Loucy (cell line): ENCODE results near the gene PLS1.

Experiments
- H2AFZ ChIP-seq: fragments of 200-600 bp; sonication (generic); 2 replicates; pipeline ENCODE4 v1.6.0; 2016; ENCODE audit warnings: antibody characterized with exemption, mild to moderate bottlenecking, low read length, moderate library complexity
- H3F3A ChIP-seq: fragments of 200-600 bp; 2 replicates; pipeline ENCODE4 v1.6.0; 2016; ENCODE audit warnings: antibody characterized with exemption, low read depth, mild to moderate bottlenecking
- H3K27me3 ChIP-seq: fragments of 200-600 bp; sonication (generic); 2 replicates; pipeline ENCODE4 v1.6.1; 2014; ENCODE audit warnings: low read length, mild to moderate bottlenecking; ENCODE audit not compliant: insufficient read depth, poor library complexity, severe bottlenecking
- H3K36me3 ChIP-seq: fragments of 200-600 bp; sonication (generic); 2 replicates; pipeline ENCODE4 v1.6.1; 2016; ENCODE audit warnings: low read length; ENCODE audit not compliant: insufficient read depth
- H3K4me1 ChIP-seq: fragments of 200-600 bp; sonication (generic); 2 replicates; pipeline ENCODE4 v1.5.1; 2014; ENCODE audit warnings: low read length, mild to moderate bottlenecking; ENCODE audit not compliant: insufficient read depth, poor library complexity, severe bottlenecking
- H3K4me2 ChIP-seq: fragments of 200-600 bp; sonication (generic); 2 replicates; pipeline ENCODE4 v1.6.0; 2014; ENCODE audit warnings: antibody characterized with exemption, low read length, low read depth, mild to moderate bottlenecking; ENCODE audit not compliant: poor library complexity, severe bottlenecking
- H3K4me3 ChIP-seq: fragments of 200-600 bp; sonication (generic); 2 replicates; pipeline ENCODE4 v1.5.1; 2014; ENCODE audit warnings: low read length, mild to moderate bottlenecking, mixed read lengths; ENCODE audit not compliant: poor library complexity, severe bottlenecking
- H3K79me2 ChIP-seq: fragments of 200-600 bp; sonication (generic); 2 replicates; pipeline ENCODE4 v1.6.1; 2014; ENCODE audit warnings: low read length; ENCODE audit not compliant: insufficient read depth
- H3K9ac ChIP-seq: fragments of 200-600 bp; sonication (generic); 2 replicates; pipeline ENCODE4 v1.6.0; 2014; ENCODE audit warnings: mild to moderate bottlenecking, low read depth, low read length, moderate library complexity; ENCODE audit not compliant: poor library complexity, severe bottlenecking
- H3K9me2 ChIP-seq: fragments of 200-600 bp; sonication (generic); replicated peaks from 2 replicates; pipeline ENCODE4 v1.6.1; 2016; ENCODE audit warnings: low read depth, low read length, mixed read lengths
- H3K9me3 ChIP-seq: fragments of 200-600 bp; sonication (generic); 2 replicates; pipeline ENCODE4 v1.6.1; 2014; ENCODE audit warnings: mild to moderate bottlenecking, antibody characterized with exemption, low read length, low read depth; ENCODE audit not compliant: insufficient read depth
- H4K20me1 ChIP-seq: fragments of 200-600 bp; sonication (generic); 2 replicates; pipeline ENCODE4 v1.6.0; 2014; ENCODE audit warnings: antibody characterized with exemption, low read length, mild to moderate bottlenecking; ENCODE audit not compliant: insufficient read depth, poor library complexity, severe bottlenecking
- EZH2phosphoT487 ChIP-seq: fragments of 200-600 bp; IDR thresholded peaks from 2 replicates; pipeline ENCODE4 v1.6.1; 2018; ENCODE audit warnings: antibody characterized with exemption, mild to moderate bottlenecking, moderate library complexity, borderline replicate concordance
- TF ChIP-seq, protein P1 (sequence below): fragments of 200-600 bp; sonication (generic); conservative IDR thresholded peaks from 2 replicates; pipeline ENCODE4 v1.5.1; 2014; ENCODE audit warnings: mild to moderate bottlenecking, antibody characterized with exemption, low read length

PLS1 gene

GRCh38 chr3:142664819-142665218, 68.6 kb downstream of the PLS1 start:
- Histone ChIP-seq H3K4me3 (no peak overlapping the region), H3K4me1 (peaks cover 35% of the 10 kb centered on the region), H3F3A (peaks cover 5% of the 10 kb centered on the region; the same call in 1 of the 2 replicates), H3K4me2 (peak overlapping the region; percentile 3), H2AFZ (no peak overlapping the region), H3K9ac (no peak overlapping the region), H3K36me3 (peaks cover 8% of the 10 kb centered on the region), H4K20me1 (no peaks in the 10 kb centered on the region), H3K79me2 (no peaks in the 10 kb centered on the region), H3K9me2 (no peaks in the 10 kb centered on the region), H3K9me3 (no peaks in the 10 kb centered on the region), H3K27me3 (no peaks in the 10 kb centered on the region)
- TF ChIP-seq, protein P1, sequence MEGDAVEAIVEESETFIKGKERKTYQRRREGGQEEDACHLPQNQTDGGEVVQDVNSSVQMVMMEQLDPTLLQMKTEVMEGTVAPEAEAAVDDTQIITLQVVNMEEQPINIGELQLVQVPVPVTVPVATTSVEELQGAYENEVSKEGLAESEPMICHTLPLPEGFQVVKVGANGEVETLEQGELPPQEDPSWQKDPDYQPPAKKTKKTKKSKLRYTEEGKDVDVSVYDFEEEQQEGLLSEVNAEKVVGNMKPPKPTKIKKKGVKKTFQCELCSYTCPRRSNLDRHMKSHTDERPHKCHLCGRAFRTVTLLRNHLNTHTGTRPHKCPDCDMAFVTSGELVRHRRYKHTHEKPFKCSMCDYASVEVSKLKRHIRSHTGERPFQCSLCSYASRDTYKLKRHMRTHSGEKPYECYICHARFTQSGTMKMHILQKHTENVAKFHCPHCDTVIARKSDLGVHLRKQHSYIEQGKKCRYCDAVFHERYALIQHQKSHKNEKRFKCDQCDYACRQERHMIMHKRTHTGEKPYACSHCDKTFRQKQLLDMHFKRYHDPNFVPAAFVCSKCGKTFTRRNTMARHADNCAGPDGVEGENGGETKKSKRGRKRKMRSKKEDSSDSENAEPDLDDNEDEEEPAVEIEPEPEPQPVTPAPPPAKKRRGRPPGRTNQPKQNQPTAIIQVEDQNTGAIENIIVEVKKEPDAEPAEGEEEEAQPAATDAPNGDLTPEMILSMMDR, result no peak
- no peak for TF ChIP-seq EZH2phosphoT487

- H3K9ac ChIP-seq, result no peak overlapping the region
- no peaks in the 10 kb centered on the region for H3K79me2 ChIP-seq
- TF ChIP-seq EZH2phosphoT487, result no peak
- TF ChIP-seq, protein P1, result no peak
- H3K9me3 ChIP-seq, result no peaks in the 10 kb centered on the region
- H3K36me3 ChIP-seq, result peaks cover 29% of the 10 kb centered on the region
- H4K20me1 ChIP-seq, result no peaks in the 10 kb centered on the region
- H3K4me3 ChIP-seq, result no peak overlapping the region
- no peaks in the 10 kb centered on the region for H3F3A ChIP-seq
- no peak overlapping the region for H2AFZ ChIP-seq
- H3K4me2 ChIP-seq, result no peak overlapping the region
- peaks cover 3% of the 10 kb centered on the region for H3K4me1 ChIP-seq
- H3K27me3 ChIP-seq, result no peaks in the 10 kb centered on the region
- H3K9me2 ChIP-seq, result no peaks in the 10 kb centered on the region
Observed at GRCh38 chr3:142670120-142670519, 73.9 kb downstream of the PLS1 start.

DNA sequence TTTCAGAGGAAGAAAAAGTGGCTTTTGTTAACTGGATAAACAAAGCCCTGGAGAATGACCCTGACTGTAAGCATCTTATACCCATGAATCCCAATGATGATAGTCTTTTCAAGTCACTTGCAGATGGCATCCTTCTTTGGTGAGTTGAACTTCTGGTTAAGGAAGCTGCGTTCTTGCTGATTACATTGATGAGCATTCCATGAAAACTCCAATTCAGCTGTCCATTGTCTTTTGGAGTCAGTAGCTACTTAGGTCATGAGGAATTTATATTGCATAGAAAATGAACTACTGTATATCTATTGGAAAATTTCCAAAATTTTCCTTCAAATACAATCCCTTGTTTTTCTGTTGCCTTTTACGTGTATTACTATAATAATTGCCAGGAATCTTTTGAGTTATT, 80.0 kb downstream of the PLS1 start:
- H3K4me2 ChIP-seq, result no peak overlapping the region
- H2AFZ ChIP-seq, result no peak overlapping the region
- H3K27me3 ChIP-seq, result no peaks in the 10 kb centered on the region
- no peaks in the 10 kb centered on the region for H3K9me2 ChIP-seq
- no peaks in the 10 kb centered on the region for H3K9me3 ChIP-seq
- peaks cover 18% of the 10 kb centered on the region; the same call in 1 of the 2 replicates for H3K36me3 ChIP-seq
- H3K9ac ChIP-seq, result no peak overlapping the region
- H3K4me3 ChIP-seq, result no peak overlapping the region
- no peaks in the 10 kb centered on the region for H3K4me1 ChIP-seq
- H3K79me2 ChIP-seq, result no peaks in the 10 kb centered on the region
- no peaks in the 10 kb centered on the region for H4K20me1 ChIP-seq
- TF ChIP-seq, protein P1, result no peak
- no peak for TF ChIP-seq EZH2phosphoT487
- no peaks in the 10 kb centered on the region for H3F3A ChIP-seq
